WERI-Rb-1 (cell line): Measurements from ENCODE around the gene CELSR1.

Source experiments
- DNase-seq: peaks from one replicate; pipeline ENCODE4 v3.0.0-alpha.2; 2020
- H3K27ac ChIP-seq: fragments of 250-450 bp; sonication (Bioruptor Pico); 2 replicates; pipeline ENCODE4 v1.5.1; 2020; ENCODE audit warnings: mild to moderate bottlenecking, moderate library complexity
- H3K27me3 ChIP-seq: fragments of 250-450 bp; sonication (Bioruptor Pico); 2 replicates; pipeline ENCODE4 v1.5.1; 2021; ENCODE audit warnings: mild to moderate bottlenecking, low read depth, moderate library complexity; ENCODE audit not compliant: insufficient read depth, severe bottlenecking
- H3K36me3 ChIP-seq: fragments of 250-450 bp; sonication (Bioruptor Pico); 2 replicates; pipeline ENCODE4 v1.5.1; 2020; ENCODE audit warnings: mild to moderate bottlenecking, moderate library complexity
- H3K4me3 ChIP-seq: 2 replicates; pipeline ENCODE4 v1.5.1; 2011; ENCODE audit warnings: low read depth, mild to moderate bottlenecking, control low read depth, low read length
- H3K9me3 ChIP-seq: fragments of 250-450 bp; sonication (Bioruptor Pico); 2 replicates; pipeline ENCODE4 v1.5.1; 2021; ENCODE audit warnings: mild to moderate bottlenecking, moderate library complexity; ENCODE audit not compliant: severe bottlenecking
- CTCF ChIP-seq: IDR thresholded peaks from 2 replicates; pipeline ENCODE4 v1.5.1; 2011; ENCODE audit warnings: low read depth, mild to moderate bottlenecking, control low read depth, inconsistent platforms, low read length

The CELSR1 gene

GRCh38 chr22:46373921-46374662, 163.3 kb downstream of the CELSR1 start:
- no peak for TF ChIP-seq CTCF
- H3K4me3 ChIP-seq: no peak overlapping the region
- peaks cover 3% of the 10 kb centered on the region for H3K9me3 ChIP-seq
- DNase-seq: no peak
- H3K27me3 ChIP-seq: no peaks in the 10 kb centered on the region
- no peaks in the 10 kb centered on the region for H3K36me3 ChIP-seq
- no peak overlapping the region for H3K27ac ChIP-seq

- no peak for TF ChIP-seq CTCF
- no peak for DNase-seq
These were observed 164.3 kb downstream of the CELSR1 start for GRCh38 chr22:46373159-46373558.

GRCh38 chr22:46372686-46373085, 164.7 kb downstream of the CELSR1 start:
- H3K27ac ChIP-seq: no peak overlapping the region
- no peak overlapping the region for H3K4me3 ChIP-seq
- no peak for DNase-seq
- no peaks in the 10 kb centered on the region for H3K27me3 ChIP-seq
- H3K9me3 ChIP-seq: peaks cover 3% of the 10 kb centered on the region
- no peak for TF ChIP-seq CTCF
- no peaks in the 10 kb centered on the region for H3K36me3 ChIP-seq

More at GRCh38 chr22:46373159-46373558, 164.3 kb downstream of the CELSR1 start:
- Histone ChIP-seq H3K27me3 (no peaks in the 10 kb centered on the region), H3K9me3 (peaks cover 3% of the 10 kb centered on the region), H3K27ac (no peak overlapping the region), H3K36me3 (no peaks in the 10 kb centered on the region), H3K4me3 (no peak overlapping the region)

GRCh38 chr22:46371623-46372226, 165.7 kb downstream of the CELSR1 start:
- DNase-seq: no peak
- Histone ChIP-seq H3K36me3 (no peaks in the 10 kb centered on the region), H3K27me3 (no peaks in the 10 kb centered on the region), H3K27ac (no peak overlapping the region), H3K4me3 (no peak overlapping the region), H3K9me3 (peaks cover 3% of the 10 kb centered on the region)
- TF ChIP-seq CTCF: no peak

GRCh38 chr22:46370584-46371291, 166.7 kb downstream of the CELSR1 start:
- H3K27ac ChIP-seq: no peak overlapping the region
- TF ChIP-seq CTCF: no peak
- no peaks in the 10 kb centered on the region for H3K36me3 ChIP-seq
- no peak for DNase-seq
- no peak overlapping the region for H3K4me3 ChIP-seq
- no peaks in the 10 kb centered on the region for H3K9me3 ChIP-seq
- H3K27me3 ChIP-seq: no peaks in the 10 kb centered on the region
